Measurements from ENCODE around the gene TENM4. TPM values are rescaled to one million over a fixed set of nuclear protein-coding genes. Genes with fewer than 3 reads are reported as not detected.

Gene TENM4
- total RNA-seq, 1 experiment from 2014 or later = 0.39 TPM

GRCh38 chr11:78800756-78801155 lies 640.1 kb downstream of the TENM4 start:
- in situ Hi-C loops (cut with HindIII; ENCODE audit: low pct_unique_long_range_greater_than_20kb, low sequenced_read_pairs) (no loop called here), intact Hi-C loops (cut with micrococcal nuclease; ENCODE audit: unreplicated experiment) (no loop called here)
- Histone ChIP-seq H3K27ac (ENCODE audit: low read length) (peak overlapping the region; percentile 40), H3K4me1 (ENCODE audit: control insufficient read depth, insufficient read depth, low read length) (peaks cover 2% of the 10 kb centered on the region; the same call in 1 of the 2 replicates), H3K9me3 (ENCODE audit: control insufficient read depth, insufficient read depth, low read depth, low read length) (no peaks in the 10 kb centered on the region), H3K36me3 (ENCODE audit: control insufficient read depth, insufficient read depth, low read length) (no peaks in the 10 kb centered on the region), H3K4me3 (ENCODE audit: low read depth in 2 of 2, low read length in 2 of 2) (no peak overlapping the region), H3K27me3 (ENCODE audit: control insufficient read depth, insufficient read depth, low read length) (no peaks in the 10 kb centered on the region)
- CTCF ChIA-PET = interaction anchor here (0.6 kb wide), 1 partner anchor 297 kb away, joined by 5 read pairs; no protein-coding TSS in a partner anchor
- TF ChIP-seq POLR2AphosphoS5 (IDR thresholded peaks at IDR 0.05; ENCODE audit: low read depth, low read length) (no peak), SIN3A (IDR thresholded peaks at IDR 0.05; ENCODE audit: borderline replicate concordance, insufficient read depth, low read depth, low read length) (no peak), TCF7L2 (IDR thresholded peaks at IDR 0.05; ENCODE audit: low read depth, low read length) (no peak)
- TF ChIP-seq, protein P1, sequence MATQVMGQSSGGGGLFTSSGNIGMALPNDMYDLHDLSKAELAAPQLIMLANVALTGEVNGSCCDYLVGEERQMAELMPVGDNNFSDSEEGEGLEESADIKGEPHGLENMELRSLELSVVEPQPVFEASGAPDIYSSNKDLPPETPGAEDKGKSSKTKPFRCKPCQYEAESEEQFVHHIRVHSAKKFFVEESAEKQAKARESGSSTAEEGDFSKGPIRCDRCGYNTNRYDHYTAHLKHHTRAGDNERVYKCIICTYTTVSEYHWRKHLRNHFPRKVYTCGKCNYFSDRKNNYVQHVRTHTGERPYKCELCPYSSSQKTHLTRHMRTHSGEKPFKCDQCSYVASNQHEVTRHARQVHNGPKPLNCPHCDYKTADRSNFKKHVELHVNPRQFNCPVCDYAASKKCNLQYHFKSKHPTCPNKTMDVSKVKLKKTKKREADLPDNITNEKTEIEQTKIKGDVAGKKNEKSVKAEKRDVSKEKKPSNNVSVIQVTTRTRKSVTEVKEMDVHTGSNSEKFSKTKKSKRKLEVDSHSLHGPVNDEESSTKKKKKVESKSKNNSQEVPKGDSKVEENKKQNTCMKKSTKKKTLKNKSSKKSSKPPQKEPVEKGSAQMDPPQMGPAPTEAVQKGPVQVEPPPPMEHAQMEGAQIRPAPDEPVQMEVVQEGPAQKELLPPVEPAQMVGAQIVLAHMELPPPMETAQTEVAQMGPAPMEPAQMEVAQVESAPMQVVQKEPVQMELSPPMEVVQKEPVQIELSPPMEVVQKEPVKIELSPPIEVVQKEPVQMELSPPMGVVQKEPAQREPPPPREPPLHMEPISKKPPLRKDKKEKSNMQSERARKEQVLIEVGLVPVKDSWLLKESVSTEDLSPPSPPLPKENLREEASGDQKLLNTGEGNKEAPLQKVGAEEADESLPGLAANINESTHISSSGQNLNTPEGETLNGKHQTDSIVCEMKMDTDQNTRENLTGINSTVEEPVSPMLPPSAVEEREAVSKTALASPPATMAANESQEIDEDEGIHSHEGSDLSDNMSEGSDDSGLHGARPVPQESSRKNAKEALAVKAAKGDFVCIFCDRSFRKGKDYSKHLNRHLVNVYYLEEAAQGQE (IDR thresholded peaks at IDR 0.05; ENCODE audit: insufficient read depth in 1 of 2, low read depth in 2 of 2, low read length in 1 of 2) = no peak
- TF ChIP-seq, protein P2, sequence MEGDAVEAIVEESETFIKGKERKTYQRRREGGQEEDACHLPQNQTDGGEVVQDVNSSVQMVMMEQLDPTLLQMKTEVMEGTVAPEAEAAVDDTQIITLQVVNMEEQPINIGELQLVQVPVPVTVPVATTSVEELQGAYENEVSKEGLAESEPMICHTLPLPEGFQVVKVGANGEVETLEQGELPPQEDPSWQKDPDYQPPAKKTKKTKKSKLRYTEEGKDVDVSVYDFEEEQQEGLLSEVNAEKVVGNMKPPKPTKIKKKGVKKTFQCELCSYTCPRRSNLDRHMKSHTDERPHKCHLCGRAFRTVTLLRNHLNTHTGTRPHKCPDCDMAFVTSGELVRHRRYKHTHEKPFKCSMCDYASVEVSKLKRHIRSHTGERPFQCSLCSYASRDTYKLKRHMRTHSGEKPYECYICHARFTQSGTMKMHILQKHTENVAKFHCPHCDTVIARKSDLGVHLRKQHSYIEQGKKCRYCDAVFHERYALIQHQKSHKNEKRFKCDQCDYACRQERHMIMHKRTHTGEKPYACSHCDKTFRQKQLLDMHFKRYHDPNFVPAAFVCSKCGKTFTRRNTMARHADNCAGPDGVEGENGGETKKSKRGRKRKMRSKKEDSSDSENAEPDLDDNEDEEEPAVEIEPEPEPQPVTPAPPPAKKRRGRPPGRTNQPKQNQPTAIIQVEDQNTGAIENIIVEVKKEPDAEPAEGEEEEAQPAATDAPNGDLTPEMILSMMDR (IDR thresholded peaks at IDR 0.05) = no peak
- POLR2A ChIA-PET = no interaction called here
- no TSS peak for BruUV-seq (replicated peaks)
- ATAC-seq (no peak), DNase-seq (ENCODE audit: low read depth, low spot score) (no peak)

GRCh38 chr11:78800096-78800690 lies 640.6 kb downstream of the TENM4 start:
- TF ChIP-seq POLR2AphosphoS5 (IDR thresholded peaks at IDR 0.05; ENCODE audit: low read depth, low read length) (no peak), SIN3A (IDR thresholded peaks at IDR 0.05; ENCODE audit: borderline replicate concordance, insufficient read depth, low read depth, low read length) (no peak), TCF7L2 (IDR thresholded peaks at IDR 0.05; ENCODE audit: low read depth, low read length) (no peak)
- TF ChIP-seq, protein P1 (IDR thresholded peaks at IDR 0.05; ENCODE audit: insufficient read depth in 1 of 2, low read depth in 2 of 2, low read length in 1 of 2) = no peak
- TF ChIP-seq, protein P2 (IDR thresholded peaks at IDR 0.05) = no peak
- Histone ChIP-seq H3K27ac (ENCODE audit: low read length) (peak overlapping the region; percentile 40; the same call in 1 of the 2 replicates), H3K9me3 (ENCODE audit: control insufficient read depth, insufficient read depth, low read depth, low read length) (no peaks in the 10 kb centered on the region), H3K4me3 (ENCODE audit: low read depth in 2 of 2, low read length in 2 of 2) (no peak overlapping the region), H3K4me1 (ENCODE audit: control insufficient read depth, insufficient read depth, low read length) (peaks cover 2% of the 10 kb centered on the region; the same call in 1 of the 2 replicates), H3K27me3 (ENCODE audit: control insufficient read depth, insufficient read depth, low read length) (no peaks in the 10 kb centered on the region), H3K36me3 (ENCODE audit: control insufficient read depth, insufficient read depth, low read length) (no peaks in the 10 kb centered on the region)
- ChIA-PET POLR2A (no interaction called here), CTCF (interaction anchor here (0.6 kb wide), 1 partner anchor 298 kb away, joined by 5 read pairs; no protein-coding TSS in a partner anchor)
- ATAC-seq (no peak), DNase-seq (ENCODE audit: low read depth, low spot score) (no peak)
- BruUV-seq (replicated peaks) = no TSS peak
- intact Hi-C loops (cut with micrococcal nuclease; ENCODE audit: unreplicated experiment) = no loop called here
- in situ Hi-C loops (cut with HindIII; ENCODE audit: low pct_unique_long_range_greater_than_20kb, low sequenced_read_pairs) = no loop called here
